GM18499 (cell line): Measurements from ENCODE around the gene UBTD1.
"Not testable (repeated sequence)": the region's sequence is repeated elsewhere in the genome, so short reads cannot be mapped to it uniquely, and the experiment has no call there.

Source experiments
- ATAC-seq: cut with Tn5 transposase; IDR thresholded peaks from one replicate; pipeline ENCODE4 v1.9.1; 2021; ENCODE audit warnings: moderate number of reproducible peaks; ENCODE audit not compliant: insufficient read depth, unreplicated experiment

The UBTD1 gene

DNA sequence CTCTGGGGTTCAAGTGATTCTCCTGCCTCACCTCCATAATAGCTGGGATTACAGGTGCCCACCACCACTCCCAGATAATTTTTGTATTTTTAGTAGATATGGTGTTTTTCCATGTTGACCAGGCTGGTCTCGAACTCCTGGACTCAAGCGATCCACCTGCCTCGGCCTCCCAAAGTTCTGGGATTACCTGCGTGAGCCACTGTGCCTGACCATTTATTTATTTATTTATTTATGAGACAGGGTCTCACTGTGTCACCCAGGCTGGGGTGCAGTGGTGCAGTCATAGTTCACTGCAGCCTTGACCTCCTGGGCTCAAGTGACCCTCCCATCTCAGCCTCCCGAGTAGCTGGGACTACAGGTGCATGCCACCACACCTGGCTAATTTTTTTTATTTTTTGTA lies 55.6 kb downstream of the UBTD1 start:
- not testable (repeated sequence) for ATAC-seq

DNA sequence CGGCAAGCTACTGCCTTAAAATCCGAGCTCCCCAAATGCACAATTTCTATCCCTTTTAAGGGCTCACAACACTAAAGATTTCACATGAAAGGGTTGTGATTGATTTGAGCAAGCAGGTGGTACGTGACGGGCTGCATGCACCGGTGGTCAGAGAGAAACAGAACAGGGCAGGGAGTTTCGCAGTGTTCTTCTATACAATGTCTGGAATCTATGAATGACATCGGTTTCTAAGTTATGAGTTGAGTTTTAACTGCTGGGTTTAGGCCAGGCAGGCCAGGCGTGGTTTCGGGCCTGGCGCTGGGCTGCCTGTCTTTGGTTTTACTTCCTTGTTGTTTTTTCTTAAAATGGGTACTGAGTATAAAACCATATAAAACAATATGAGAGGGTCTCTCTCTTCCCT lies 56.8 kb downstream of the UBTD1 start:
- not testable (repeated sequence) for ATAC-seq

DNA sequence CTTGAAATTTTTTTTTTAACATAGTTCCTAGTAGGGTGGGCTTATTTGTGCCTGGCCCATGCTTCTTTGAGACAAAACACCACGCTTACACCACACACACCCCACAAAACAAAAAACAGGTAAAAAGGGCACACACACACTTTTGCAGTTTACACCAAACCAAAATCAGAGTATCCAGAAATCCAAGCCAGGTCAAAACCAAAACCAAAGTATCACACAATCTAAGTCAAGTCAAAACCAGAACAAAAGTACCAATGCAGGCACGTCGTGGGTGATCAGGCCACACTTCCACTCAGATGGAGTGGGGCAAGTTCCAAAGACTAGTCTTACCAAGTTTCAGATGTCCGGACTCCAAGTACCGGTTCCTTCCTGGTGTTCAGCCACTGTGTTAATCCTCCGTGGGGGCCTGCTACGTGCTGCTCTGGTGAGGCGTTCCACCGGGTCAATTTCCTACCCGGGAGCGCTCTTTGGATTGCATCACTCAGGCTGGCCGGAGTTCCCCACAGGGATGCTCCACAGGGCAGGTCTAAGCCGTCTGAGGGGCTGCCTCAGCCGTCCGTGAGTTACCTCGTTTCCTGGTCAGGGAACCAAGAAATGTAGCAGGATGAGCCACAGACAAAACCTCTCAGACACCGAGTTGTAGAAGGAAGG lies 62.1 kb downstream of the UBTD1 start:
- not testable (repeated sequence) for ATAC-seq

DNA sequence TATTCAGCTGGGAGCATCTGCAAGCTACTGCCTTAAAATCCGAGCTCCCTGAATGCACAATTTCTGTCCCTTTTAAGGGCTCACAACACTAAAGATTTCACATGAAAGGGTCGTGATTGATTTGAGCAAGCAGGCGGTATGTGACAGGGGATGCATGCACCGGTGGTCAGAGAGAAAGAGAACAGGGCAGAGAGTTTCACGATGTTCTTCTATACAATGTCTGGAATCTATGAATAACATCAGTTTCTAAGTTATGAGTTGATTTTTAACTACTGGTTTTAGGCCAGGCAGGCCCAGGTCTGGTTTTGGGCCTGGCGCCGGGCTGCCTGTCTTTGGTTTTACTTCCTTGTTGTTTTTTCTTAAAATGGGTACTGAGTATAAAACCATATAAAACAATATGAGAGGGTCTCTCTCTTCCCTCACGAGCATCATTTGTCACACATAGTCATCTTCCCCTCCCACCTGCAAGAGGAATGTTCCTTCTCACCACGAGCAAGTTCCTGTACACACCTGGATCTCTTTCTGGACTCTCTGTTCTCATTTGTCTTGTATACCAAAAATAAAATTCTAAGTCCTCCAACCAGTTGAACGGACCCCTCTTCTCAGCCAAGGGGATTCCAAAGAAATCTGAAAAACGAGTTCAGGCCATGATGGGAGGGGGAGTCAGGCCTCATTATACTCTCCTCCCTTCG lies 62.8 kb downstream of the UBTD1 start:
- not testable (repeated sequence) for ATAC-seq

DNA sequence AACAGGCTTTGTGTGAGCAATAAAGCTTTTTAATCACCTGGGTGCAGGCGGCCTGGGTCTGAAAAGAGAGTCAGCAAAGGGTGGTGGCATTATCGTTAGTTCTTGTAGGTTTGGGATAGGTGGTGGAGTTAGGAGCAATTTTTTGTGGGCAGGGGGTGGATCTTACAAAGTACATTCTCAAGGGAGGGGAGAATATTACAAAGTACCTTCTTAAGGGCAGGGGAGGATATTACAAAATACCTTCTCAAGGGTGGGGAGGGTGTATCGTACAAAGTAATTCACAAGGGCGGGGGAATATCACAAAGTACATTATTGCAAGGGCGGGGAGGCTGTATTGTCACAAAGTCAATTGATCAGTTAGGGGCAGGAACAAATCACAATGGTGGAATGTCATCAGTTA lies 63.6 kb downstream of the UBTD1 start:
- ATAC-seq = not testable (repeated sequence)

DNA sequence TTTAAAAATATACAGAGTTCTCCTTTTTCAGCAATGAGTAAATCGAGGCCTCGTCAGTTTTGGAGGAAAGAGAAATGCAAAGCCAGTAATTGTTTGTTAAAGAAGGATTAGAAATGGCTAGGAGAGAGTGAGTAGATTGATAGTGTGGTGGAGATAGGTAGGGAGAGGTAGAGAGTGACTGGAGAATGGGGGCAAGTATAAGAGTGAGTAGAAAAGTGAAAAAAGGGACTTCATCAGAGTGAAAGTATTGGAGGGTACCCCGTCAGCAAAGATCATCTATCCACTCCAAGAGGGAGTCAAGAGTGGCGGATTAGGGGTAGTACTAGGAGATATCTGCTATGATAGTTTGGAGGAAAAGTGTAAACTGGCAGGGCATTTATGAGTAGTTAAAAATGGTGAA lies 64.6 kb downstream of the UBTD1 start:
- no peak for ATAC-seq

DNA sequence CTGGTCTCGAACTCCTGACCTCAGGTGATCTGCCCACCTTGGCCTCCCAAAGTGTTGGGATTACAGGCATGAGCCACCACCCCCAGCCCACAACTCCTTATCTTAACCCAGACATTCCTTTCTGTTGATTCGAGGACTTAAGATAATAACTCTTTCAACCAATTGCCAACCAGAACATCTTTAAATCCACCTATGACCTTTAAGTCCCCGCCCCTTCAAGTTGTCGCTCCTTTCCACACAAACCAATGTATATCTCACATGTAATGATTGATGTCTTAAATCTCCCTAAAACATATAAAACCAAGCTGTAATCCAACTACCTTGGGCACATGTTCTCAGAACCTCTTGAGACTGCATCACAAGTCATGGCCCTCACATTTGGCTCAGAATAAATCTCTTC lies 66.1 kb downstream of the UBTD1 start:
- ATAC-seq = no peak

DNA sequence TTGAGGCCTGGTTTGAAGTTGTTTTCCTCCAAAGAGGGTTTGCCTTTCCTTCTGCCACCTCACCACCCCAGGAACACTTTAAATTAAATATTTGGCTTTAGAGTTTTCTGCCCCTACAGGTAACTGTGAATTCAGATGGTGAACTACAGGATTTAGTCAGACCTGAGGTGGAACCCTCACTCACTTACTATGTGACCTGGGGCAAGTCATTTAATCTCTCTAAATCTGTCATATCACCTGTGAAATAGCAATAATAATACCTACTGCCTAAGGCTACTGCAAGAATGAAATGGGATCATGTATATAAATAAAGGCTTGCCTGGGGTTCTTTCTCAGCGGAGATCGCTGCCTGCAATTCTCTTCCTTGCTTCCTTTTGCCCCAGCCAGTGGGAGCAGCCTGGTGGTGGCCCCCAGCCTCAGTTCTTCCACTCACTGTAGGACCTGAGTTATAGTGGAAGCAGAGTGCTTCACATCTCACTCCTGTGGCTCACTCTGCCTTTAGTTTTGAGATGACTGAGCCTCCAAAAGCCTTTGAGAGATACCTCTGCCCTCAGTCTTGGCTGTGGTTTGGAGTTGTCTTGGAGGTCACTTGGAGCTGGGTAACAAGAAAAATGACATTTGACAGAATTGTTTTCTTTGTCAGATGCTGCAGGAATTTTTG lies 67.7 kb downstream of the UBTD1 start:
- no peak for ATAC-seq

DNA sequence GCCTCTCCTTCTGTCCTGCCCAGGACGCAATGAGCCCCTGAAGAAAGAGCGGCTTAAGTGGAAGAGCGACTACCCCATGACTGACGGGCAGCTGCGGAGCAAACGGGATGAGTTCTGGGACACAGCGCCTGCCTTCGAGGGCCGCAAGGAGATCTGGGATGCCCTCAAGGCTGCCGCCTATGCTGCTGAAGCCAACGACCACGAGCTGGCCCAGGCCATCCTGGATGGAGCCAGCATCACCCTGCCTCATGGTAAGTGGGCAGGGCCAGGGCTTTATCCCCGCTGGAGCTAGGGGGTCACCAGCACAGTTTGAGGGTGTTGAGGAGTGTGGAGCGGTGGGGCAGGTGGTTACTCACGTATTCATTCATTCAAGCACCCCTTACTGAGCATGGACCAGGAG lies 69.2 kb downstream of the UBTD1 start:
- no peak for ATAC-seq

DNA sequence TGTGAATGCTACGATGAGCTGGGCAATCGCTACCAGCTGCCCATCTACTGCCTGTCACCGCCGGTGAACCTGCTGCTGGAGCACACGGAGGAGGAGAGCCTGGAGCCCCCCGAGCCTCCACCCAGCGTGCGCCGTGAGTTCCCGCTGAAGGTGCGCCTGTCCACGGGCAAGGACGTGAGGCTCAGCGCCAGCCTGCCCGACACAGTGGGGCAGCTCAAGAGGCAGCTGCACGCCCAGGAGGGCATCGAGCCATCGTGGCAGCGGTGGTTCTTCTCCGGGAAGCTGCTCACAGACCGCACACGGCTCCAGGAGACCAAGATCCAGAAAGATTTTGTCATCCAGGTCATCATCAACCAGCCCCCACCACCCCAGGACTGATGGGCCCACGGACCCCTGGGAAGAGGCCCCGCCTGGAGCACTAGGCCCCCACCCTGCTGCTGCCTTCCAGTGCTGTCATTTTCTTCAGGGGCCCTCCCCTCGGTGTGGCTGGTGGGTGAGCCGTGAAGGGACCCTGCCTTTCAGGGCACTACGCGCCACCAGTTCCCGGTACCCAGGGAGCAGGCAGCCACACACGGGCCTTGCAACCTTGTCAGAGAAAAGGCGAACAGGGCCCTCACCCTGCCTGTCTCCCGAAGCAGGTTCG lies 71.5 kb downstream of the UBTD1 start:
- ATAC-seq = no peak

DNA sequence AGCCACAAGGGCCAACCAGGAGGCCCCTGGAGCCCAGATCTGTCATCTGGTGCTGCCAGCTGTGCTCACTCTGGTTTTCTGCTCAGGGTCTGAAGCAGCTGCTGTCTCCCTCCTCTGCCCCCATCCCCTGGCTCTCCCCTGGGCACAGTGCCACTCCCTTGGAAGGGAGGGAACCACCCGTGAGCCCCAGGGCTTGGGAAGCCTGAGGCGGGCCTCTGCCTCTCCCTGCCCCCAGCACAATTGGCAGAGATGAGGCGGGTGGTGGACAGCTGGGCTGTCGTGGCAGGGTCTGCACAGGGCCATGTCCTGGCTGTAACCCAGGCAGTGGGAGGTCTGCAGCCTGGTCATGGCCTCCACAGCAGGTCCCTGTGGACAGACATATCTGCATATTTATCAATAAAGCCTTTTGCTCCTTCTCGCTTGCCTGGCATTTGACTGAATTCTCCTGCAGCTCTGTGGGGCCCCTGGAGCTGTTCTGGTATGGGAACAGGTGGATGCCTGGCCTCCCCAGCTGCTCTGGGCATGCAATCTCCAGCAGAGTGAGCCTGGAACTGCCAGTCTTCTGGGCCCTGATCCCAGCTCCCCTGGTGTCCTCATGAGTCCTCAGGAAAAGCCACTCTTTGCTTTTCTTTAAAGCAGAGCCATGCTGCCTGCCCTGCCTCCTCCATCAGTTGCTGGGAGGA lies 72.2 kb downstream of the UBTD1 start:
- ATAC-seq = no peak

DNA sequence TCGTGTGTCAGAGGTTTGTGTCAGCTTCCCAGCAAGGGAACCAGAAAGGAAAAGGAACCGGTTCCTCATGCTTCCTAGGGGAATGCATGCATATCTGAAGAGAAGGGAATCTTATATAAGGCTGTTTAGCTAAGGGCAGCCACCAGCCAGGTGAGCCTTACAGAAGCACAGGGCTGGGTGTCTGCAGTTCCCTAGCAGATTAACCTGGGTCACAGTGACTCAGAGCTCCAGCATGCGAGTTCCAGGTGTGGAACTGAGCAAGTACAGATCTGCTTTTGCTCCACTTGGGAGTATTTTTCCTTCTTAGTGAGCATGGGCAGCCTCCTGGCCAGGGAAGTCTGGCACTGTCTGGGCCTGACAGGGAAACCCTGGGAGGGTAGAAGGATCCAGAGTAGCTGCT lies 72.9 kb downstream of the UBTD1 start:
- ATAC-seq = no peak

DNA sequence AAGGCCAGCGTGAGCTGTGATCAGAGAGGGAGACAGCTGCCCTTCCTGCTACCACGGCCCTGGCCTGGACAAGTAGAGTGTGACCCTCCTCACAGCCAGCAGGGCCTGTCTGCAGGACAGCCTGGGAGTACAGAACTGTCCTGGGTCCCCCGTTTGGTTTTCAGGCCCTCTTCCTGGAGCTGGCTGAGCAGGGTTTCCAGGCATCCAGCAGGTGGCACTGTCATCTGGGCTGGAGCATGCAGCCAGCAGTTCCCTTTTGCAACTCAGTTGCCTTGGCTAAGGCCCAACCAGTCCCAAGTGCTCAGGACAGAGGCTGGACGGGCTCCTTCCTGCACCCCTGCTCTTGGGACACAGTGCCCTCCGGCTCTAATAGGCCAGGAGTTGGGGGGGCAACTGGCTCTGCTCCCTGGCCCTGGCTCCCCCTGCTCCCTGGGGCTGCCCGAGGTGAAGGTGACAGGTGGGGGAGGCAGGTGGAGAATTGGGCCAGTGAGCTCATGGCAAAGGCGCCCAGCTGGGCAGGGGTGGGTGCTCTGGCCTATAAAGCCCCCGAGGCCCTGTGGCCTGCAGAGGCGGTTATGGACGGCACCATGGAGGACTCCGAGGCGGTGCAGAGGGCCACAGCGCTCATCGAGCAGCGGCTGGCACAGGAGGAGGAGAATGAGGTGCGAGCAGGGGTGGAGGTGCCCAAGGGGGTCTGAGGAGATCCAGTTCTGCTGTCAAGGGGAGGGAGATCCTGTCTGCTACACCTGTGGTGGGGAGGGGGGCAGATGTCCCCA lies 73.7 kb downstream of the UBTD1 start, which contains the start of gene ANKRD2:
Gene ANKRD2 (plus strand): TSS at position 566 of the 776 bp plus-strand sequence. CDS start 10 bp downstream, at position 576.
- no peak for ATAC-seq

DNA sequence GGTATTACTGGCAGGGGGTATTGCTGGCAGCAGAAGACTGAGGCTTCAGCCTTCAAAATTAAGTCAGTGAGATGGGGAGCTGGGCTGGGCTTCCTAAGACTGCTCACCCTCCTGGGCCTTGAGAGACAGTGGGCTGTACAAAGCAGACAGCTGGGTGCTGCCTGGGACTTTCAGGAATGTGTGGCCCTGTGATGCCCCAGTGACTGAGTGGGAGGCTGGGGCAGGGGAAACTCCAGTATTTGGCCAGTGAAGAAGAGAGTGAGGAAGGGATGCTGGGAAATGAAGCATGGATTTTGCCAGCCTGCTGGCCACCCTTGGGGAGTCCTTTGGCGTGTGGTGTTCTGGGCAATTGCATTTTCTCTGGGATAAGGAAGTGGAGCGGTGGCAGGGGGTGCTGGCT lies 74.3 kb downstream of the UBTD1 start:
- ATAC-seq = no peak

DNA sequence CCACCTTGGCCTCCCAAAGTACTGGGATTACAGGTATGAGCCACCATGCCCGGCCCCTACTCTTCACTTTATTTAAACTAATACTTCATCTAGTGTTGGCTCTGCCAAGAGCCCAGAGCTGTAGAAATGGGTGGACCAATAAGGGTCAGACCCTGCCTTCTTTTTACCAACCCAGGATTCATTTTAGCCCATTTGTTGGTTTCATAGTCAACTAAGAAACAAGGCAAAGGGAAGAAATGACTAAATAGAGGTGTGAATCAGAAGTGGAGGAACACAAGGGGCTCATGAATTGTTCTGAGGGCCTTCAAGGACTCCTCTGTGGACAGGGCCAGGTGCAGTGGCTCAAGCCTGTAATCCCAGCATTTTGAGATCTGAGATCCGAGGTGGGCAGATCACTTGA lies 74.9 kb downstream of the UBTD1 start:
- ATAC-seq = no peak

DNA sequence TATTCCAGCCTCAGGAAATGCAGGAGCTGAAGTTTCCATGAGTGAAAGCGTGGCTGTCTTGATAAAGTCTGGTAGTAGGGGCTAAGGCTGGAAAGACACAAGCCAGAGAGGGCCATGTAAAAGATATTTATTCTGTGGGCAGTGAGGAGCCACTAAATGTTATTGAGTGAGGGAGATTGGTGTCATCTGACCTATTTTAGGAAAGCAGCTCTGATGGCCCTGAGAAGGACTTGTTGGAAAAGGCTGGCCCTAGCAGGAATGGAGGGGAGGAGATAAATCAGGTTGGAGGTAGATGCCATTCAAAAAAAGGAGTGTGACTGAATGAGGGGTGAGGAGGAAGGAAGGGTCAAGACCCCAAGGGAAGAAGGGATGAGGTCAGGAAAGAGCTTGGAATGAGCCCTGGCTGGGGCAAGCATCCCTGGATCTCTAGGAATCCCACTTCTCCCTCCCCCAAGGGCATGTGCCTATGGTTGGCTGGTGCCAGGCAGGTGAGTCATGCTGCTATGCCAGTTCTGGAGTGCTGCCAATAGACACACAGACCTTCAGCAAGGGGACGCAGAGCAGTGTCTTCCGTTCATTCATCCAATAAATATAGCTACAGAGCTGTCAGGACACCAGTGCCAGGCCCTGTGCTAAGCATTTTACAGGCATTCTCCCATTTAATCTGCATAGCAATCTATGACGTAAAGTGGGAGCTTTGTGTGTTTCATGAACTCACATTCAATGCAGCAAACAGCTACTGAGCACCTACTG lies 75.8 kb downstream of the UBTD1 start:
- ATAC-seq = no peak

DNA sequence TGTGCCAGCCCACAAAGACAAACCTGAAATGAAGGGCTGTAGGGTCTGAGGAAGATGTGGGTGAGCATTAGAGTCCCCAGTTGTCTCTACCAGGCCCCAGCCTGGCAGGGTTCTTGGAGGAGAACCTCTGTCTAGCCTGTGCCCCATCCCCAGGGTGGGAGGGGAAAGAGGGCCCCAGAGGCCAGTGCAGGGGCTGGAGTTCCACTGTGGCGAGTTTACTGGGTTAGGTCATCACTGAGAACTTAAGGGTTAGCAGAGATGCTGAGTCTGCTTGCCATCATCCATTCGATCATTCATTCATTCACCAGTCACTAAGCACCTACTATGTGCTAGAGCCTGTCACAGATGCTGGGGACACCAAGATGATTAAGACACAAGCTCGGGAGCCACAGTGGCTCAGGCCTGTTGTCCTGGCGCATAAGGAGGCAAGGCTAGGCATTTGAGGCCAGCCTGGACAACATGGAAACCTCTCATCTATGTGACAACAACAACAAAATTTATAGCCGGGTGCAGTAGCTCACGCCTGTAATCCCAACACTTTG lies 76.5 kb downstream of the UBTD1 start:
- no peak for ATAC-seq

DNA sequence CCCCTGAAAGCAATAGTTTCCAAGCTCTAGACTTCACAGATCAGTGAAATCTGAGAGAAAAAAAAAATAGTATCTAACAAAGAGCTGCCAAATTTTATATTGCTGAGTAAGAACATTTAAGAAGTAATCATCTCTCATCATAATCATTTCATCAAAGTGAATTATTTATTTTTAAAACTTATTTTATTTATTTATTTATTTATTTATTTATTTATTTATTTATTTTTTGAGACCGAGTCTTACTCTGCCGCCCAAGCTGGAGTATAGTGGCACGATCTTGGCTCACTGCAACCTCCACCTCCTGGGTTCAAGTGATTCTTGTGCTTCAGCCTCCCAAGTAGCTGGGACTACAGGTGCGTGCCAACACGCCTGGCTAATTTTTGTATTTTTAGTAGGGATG lies 77.8 kb downstream of the UBTD1 start:
- not testable (repeated sequence) for ATAC-seq

DNA sequence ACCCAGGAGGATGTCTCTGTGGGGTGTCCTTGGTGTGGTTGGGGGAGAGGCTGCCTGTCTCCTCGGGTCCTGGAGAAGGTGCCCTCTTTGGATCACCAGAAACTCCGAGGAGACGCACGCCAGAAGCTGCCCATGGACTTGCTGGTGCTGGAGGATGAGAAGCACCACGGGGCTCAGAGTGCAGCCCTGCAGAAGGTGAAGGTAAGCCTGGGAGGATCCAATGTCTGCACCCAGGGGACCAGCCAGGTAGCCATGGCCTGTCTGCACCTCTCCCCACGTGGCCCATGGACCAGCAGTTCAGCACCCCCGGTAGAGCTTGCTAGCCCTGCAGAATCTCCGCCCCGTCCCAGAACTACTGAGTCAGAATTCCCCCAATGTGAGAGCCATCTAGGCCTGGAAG lies 79.0 kb downstream of the UBTD1 start:
- ATAC-seq = no peak
